WTC11 (cell line): ENCODE results near the gene SPNS2.

Source experiments
- TP53 ChIP-seq: sonication (generic); formaldehyde crosslinking; IDR thresholded peaks from 2 replicates; pipeline ENCODE4 v1.8.1; 2023; ENCODE audit warnings: mild to moderate bottlenecking, missing genetic modification reagents
- TF ChIP-seq, protein P1 (sequence below): fragments of 200-600 bp; IDR thresholded peaks from 2 replicates; pipeline ENCODE4 v1.8.0; 2022; ENCODE audit warnings: antibody characterized with exemption

DNA sequence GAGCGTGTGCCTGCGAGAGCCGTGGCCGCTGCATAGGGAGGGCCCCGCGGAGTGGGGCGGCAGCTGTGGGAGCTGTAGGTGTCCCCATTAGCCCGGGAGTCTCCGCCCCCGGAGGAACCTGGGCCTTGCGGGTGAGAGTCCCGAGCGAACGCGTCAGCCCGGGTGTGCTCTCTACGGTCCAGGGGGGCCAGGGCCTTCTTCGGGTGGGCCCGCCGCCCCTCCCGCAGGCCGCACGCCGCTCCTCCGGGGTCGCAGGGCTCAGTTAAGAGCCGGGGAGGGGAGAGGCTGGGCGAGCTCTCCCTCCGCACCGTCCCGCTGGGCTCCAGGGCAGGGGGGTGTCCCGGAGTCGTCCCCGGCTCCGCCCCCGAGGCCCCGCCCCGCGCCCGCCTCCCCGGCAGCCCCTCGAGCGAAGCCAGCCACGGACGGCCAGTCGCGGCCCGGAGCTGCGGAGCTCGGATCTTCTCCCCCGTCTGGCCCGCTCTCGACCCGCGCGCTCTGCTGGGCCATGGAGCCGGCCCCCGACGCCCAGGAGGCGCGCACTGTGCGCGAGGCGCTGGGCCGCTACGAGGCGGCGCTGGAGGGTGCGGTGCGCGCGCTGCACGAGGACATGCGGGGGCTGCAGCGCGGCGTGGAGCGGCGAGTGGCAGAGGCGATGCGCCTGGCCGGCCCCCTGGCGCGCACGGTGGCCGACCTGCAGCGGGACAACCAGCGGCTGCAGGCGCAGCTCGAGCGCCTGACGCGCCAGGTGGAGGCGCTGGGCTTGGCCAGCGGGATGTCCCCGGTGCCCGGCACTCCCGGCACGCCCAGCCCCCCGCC, 85.6 kb downstream of the SPNS2 start, which contains the start of gene SMTNL2:
- TF ChIP-seq, protein P1, sequence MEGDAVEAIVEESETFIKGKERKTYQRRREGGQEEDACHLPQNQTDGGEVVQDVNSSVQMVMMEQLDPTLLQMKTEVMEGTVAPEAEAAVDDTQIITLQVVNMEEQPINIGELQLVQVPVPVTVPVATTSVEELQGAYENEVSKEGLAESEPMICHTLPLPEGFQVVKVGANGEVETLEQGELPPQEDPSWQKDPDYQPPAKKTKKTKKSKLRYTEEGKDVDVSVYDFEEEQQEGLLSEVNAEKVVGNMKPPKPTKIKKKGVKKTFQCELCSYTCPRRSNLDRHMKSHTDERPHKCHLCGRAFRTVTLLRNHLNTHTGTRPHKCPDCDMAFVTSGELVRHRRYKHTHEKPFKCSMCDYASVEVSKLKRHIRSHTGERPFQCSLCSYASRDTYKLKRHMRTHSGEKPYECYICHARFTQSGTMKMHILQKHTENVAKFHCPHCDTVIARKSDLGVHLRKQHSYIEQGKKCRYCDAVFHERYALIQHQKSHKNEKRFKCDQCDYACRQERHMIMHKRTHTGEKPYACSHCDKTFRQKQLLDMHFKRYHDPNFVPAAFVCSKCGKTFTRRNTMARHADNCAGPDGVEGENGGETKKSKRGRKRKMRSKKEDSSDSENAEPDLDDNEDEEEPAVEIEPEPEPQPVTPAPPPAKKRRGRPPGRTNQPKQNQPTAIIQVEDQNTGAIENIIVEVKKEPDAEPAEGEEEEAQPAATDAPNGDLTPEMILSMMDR, result no peak
- TF ChIP-seq TP53, result no peak
